Activated CD4-positive, alpha-beta memory T cell treated with anti-CD3 and anti-CD28 coated beads, Interleukin-2, amount 10 ng/mL, durations not matched to agents 7 days and 5 days (primary cell): ENCODE data around the gene MYH10. TPM values are rescaled to one million over a fixed set of nuclear protein-coding genes. Genes with fewer than 3 reads are reported as not detected.
"Not testable (repeated sequence)": the region's sequence is repeated elsewhere in the genome, so short reads cannot be mapped to it uniquely, and the experiment has no call there.

Experiments
- CTCF ChIA-PET: fragments of 350-600 bp; sonication (Branson Sonifier 250); formaldehyde crosslinking; loops from one replicate; lab custom pipeline; 2021; ENCODE audit warnings: antibody characterized with exemption, inconsistent platforms; lab: Charles Lee
- POLR2A ChIA-PET: fragments of 350-600 bp; sonication (Branson Sonifier 250); formaldehyde crosslinking; loops from one replicate; lab custom pipeline; 2021; ENCODE audit warnings: antibody characterized with exemption; lab: Charles Lee
- DNase-seq: peaks from one replicate; pipeline ENCODE4 v3.0.0-alpha.2; 2020
- H3K27ac Mint-ChIP-seq: one replicate; pipeline ENCODE4 v1.8.0; 2021; ENCODE audit warnings: mild to moderate bottlenecking, mixed read lengths
- H3K27me3 Mint-ChIP-seq: one replicate; pipeline ENCODE4 v1.8.0; 2021; ENCODE audit warnings: mixed read lengths
- H3K36me3 Mint-ChIP-seq: one replicate; pipeline ENCODE4 v1.8.0; 2021; ENCODE audit warnings: low read depth, mixed read lengths
- H3K4me1 Mint-ChIP-seq: one replicate; pipeline ENCODE4 v1.8.0; 2021; ENCODE audit warnings: mixed read lengths
- H3K4me3 Mint-ChIP-seq: one replicate; pipeline ENCODE4 v1.8.0; 2021; ENCODE audit warnings: mild to moderate bottlenecking, mixed read lengths
- H3K9me3 Mint-ChIP-seq: one replicate; pipeline ENCODE4 v1.8.0; 2021; ENCODE audit warnings: mixed read lengths
- total RNA-seq, 2 experiments: library from RNA; stranded (reverse); gene quantifications; one replicate each; pipeline ENCODE4 v1.2.3, GENCODE V29; 2021

Gene MYH10
- total RNA-seq, 2 experiments from 2014 or later, result 10.2 to 11.2 TPM

DNA sequence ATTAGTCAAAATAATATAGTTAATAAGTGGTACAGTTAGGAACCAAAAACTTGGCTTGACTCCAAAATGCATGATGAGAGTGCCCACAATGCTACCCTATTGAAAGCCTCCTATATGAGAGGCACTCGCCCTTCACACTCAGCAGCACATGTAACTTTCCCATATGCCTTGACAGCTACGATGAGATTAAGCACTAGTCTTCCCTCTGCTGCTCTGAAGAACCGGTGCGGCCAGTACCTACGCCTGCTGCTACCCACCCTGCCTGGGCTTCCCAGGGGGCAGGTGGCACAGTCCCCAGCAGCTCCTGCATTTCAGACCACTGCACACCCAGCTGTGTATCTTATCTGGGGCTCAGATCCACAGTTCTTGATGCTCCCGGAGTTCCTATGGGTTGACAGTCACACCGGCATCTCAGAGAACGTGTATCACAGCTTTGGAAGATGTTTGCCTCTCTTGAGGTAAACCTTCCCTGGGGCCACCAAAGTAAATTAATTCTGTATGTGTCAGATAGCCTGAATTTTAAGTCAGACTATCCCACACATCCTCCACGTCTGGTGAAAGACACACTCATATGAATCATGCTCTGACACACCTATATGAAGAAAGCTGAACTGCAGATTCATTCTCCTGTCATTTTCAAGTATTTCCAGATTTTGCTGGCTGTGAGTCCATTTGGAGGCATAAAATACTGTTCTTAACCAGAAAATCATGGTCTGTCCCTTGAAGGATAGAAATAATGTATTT lies 77.8 kb downstream of the MYH10 start:
- Mint-ChIP-seq H3K4me3 (no peak overlapping the region), H3K36me3 (no peaks in the 10 kb centered on the region), H3K4me1 (no peaks in the 10 kb centered on the region), H3K9me3 (no peaks in the 10 kb centered on the region), H3K27me3 (peaks cover 16% of the 10 kb centered on the region), H3K27ac (no peak overlapping the region)
- POLR2A ChIA-PET, result no interaction called here
- CTCF ChIA-PET, result interaction anchor here (1.3 kb wide), 1 partner anchor 142 kb away, joined by 4 read pairs; no protein-coding TSS in a partner anchor
- no peak for DNase-seq

DNA sequence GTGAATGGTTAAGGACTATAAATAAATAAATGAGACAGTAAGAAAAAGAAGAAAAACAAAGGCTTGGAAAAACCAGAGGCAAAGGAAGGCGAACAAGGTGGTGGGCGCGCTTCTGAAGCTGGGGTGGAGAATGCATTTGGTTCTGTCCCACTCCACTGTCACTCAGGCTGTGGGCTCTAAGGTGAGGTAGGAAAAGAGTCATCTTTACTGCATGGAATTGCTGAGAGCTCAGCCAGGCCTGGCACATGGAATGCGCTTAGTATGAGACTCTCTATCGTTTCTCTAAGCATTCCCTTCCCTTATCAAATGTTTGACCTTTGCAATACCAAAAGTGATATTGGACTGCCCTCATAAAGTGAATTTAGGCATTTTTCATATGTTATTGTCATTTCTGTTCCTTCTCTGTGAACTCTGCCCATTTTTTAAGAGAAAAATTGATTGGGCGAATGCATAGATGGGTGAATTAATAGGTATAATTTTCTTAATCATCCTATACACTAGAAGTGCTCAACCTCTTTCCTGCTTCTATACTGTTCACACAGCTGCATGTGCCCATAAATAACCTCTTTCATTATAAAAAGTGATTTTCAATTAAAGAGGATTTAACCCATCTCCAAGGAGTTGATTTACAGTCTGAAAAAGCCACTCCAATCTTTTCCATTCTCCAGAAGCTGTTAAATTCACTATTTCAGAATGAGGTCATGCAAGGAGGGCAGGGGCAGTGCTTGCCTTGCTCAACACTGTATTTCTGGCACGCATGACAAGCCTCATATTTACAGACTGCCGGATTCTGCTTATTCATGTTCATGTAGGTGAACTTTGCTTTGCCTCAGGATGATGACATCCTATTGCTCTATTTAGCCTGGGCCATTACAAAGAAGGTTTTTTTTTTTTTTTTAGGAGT lies 87.7 kb downstream of the MYH10 start:
- POLR2A ChIA-PET, result no interaction called here
- no peak overlapping the region for H3K27ac Mint-ChIP-seq
- CTCF ChIA-PET, result no interaction called here
- no peaks in the 10 kb centered on the region for H3K27me3 Mint-ChIP-seq
- no peak overlapping the region for H3K4me3 Mint-ChIP-seq
- H3K36me3 Mint-ChIP-seq, result no peaks in the 10 kb centered on the region
- DNase-seq, result no peak
- no peaks in the 10 kb centered on the region for H3K9me3 Mint-ChIP-seq
- H3K4me1 Mint-ChIP-seq, result no peaks in the 10 kb centered on the region

DNA sequence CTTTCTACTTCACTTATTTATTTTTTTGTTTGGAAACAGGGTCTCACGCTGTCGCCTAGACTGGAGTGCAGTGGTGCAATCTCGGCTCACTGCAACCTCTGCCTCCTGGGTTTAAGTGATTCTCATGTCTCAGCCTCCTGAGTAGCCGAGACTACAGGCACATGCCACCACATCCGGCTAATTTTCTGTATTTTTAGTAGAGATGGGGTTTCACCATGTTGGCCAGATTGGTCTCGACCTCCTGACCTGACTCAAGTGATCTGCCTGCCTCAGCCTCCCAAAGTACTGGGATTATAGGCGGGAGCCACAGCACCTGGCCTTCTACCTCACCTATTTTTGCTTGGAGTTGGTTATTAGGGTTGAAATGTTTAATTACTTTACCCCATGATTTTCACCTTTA lies 90.5 kb downstream of the MYH10 start:
- POLR2A ChIA-PET, H3K4me3 Mint-ChIP-seq, H3K27ac Mint-ChIP-seq, H3K4me1 Mint-ChIP-seq, H3K9me3 Mint-ChIP-seq, H3K36me3 Mint-ChIP-seq, CTCF ChIA-PET, DNase-seq, H3K27me3 Mint-ChIP-seq: not testable (repeated sequence)

DNA sequence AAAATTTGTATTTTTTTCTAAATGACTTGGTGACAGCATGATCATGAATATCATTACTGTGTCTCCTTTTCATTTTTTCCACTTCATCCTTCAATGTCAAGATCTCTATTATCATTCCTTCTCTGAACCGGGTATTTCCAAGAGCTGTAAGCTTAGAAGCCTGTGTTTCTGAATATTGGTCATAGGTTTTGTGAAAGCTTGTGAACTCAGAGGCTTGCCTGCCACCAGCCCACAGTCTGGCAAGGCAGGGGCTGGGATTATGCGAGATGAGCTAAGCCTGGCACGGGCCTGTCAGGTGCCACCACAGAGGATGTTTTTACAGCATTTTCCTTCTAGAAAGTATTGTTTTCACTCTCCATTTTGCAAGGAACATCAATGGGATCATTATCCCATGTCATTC lies 92.8 kb downstream of the MYH10 start:
- no peaks in the 10 kb centered on the region for H3K4me1 Mint-ChIP-seq
- no peak for DNase-seq
- ChIA-PET CTCF (no interaction called here), POLR2A (no interaction called here)
- no peaks in the 10 kb centered on the region for H3K36me3 Mint-ChIP-seq
- no peaks in the 10 kb centered on the region for H3K9me3 Mint-ChIP-seq
- no peaks in the 10 kb centered on the region for H3K27me3 Mint-ChIP-seq
- H3K4me3 Mint-ChIP-seq, result no peak overlapping the region
- no peak overlapping the region for H3K27ac Mint-ChIP-seq

DNA sequence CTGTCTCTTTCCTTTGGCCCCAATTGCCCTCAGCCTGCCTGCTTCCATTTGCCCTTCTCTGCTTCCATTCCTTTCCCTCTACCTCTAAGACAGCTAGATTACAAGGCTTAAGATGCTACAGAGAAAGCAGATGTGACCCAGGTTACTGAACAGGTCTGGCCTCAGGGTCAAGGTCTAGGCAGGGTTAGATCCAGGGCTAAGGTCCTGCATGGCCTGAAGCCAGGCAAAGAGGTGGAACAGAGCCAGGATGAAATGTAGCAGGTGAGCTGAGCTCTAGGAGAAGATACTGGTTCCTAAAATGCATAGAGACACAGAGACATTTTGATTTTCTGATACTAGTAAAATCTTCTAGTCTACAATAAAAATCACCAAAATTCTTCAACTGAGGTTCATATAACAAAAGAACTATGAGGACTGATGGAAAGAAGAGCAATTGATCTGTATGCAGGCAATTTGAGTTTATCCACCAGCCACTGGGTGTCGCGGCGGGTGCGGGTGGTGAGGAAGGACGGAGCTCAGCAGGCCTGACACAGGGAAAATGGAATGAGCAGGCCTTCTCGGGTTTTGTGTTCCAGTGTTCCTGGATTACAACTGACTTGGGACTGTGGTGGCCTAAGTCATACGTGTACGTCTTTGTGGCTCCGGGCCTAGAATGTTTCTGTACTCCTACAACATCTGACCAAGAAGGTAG lies 95.9 kb downstream of the MYH10 start:
- no peaks in the 10 kb centered on the region for H3K9me3 Mint-ChIP-seq
- no peaks in the 10 kb centered on the region for H3K4me1 Mint-ChIP-seq
- H3K4me3 Mint-ChIP-seq, result no peak overlapping the region
- ChIA-PET CTCF (no interaction called here), POLR2A (no interaction called here)
- DNase-seq, result no peak
- H3K27ac Mint-ChIP-seq, result no peak overlapping the region
- no peaks in the 10 kb centered on the region for H3K27me3 Mint-ChIP-seq
- no peaks in the 10 kb centered on the region for H3K36me3 Mint-ChIP-seq

DNA sequence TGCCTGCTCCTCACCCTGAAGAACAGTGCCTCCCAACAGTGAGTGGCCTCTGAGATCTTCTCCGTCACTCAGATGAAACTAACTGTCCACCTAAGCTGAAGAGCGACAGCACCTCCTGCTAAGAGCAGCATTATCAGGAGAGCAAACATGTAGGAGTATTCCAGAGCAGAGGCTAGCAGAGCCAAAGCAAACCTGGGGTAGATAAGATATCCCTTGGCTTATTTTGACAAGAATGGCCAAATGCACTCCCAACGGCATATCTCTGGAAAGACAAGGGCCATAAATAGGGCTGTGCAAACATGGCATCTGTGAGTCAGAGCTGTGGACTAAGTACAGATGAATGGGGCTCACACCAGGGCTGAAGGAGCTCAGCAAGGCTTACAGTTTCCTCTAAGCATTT lies 98.5 kb downstream of the MYH10 start:
- POLR2A ChIA-PET, result no interaction called here
- Mint-ChIP-seq H3K27me3 (no peaks in the 10 kb centered on the region), H3K4me1 (no peaks in the 10 kb centered on the region), H3K36me3 (no peaks in the 10 kb centered on the region), H3K27ac (no peak overlapping the region), H3K4me3 (no peak overlapping the region), H3K9me3 (no peaks in the 10 kb centered on the region)
- CTCF ChIA-PET, result no interaction called here
- no peak for DNase-seq

DNA sequence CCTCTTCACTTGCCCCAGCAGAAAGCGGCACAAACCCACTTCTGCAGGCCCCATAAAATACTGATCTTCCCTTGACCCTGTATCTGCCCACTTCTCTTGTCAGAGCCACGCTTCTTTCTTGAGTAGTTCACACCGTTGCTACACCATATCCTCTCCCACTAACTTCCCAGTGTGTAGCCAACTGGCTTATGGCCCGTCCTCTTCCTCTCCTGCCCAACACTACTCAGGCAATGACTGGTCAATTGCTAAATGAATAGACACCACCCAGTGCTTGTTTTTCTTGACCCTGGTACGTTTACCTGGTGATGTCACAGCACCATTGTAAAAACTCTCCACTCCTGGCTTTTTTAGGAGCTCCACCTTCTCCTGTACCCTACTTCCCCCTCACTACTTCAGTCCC lies 107.9 kb downstream of the MYH10 start:
- Mint-ChIP-seq H3K4me3 (no peak overlapping the region), H3K36me3 (peaks cover 2% of the 10 kb centered on the region), H3K27ac (no peak overlapping the region), H3K4me1 (no peaks in the 10 kb centered on the region), H3K9me3 (no peaks in the 10 kb centered on the region), H3K27me3 (no peaks in the 10 kb centered on the region)
- CTCF ChIA-PET, result no interaction called here
- POLR2A ChIA-PET, result no interaction called here
- DNase-seq, result no peak

DNA sequence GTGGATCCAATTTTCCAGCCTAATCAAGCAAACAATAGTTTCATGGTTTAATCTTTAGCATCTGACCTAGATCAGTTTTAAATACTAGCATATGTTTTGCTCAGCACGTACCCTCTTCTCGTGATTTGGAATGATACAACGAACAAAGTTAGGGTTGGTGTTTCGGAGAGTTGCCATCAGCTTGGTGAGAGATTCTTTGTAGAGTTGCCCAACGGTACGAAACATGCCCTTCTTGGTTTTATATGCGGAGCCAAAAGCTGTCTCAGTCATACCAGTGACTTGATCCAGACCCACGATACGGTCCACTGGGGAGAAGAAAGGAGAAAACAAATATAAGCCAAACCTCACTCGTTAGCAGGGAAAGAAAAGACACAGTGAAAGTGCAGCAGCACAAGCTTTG lies 109.5 kb downstream of the MYH10 start:
- CTCF ChIA-PET, result no interaction called here

DNA sequence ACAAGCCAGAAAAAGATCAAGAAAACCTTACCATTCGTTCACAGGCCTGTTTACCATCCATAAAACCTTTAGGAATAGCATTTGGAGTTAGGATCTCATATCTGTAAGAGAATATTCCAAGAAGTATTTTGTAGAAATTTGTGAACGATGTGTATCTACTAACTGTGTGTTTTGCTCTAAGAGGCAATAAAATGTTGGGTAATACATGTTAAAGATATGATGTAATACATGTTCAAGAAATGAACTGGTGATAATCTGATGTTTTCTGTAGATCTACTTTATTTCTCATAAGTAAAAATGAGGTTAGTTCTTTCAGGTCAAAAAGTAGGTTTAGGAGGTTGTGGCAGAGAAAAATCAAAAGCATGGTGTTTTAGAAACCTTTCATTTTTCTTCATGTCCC lies 111.7 kb downstream of the MYH10 start:
- Mint-ChIP-seq H3K9me3 (no peaks in the 10 kb centered on the region), H3K36me3 (peaks cover 4% of the 10 kb centered on the region), H3K4me3 (no peak overlapping the region), H3K27me3 (no peaks in the 10 kb centered on the region), H3K4me1 (no peaks in the 10 kb centered on the region), H3K27ac (no peak overlapping the region)
- POLR2A ChIA-PET, result no interaction called here
- CTCF ChIA-PET, result no interaction called here
- DNase-seq, result no peak

More for the DNA sequence above, 109.5 kb downstream of the MYH10 start:
- Mint-ChIP-seq H3K36me3 (peaks cover 4% of the 10 kb centered on the region), H3K27ac (no peak overlapping the region), H3K4me1 (no peaks in the 10 kb centered on the region), H3K9me3 (no peaks in the 10 kb centered on the region), H3K4me3 (no peak overlapping the region), H3K27me3 (no peaks in the 10 kb centered on the region)
- DNase-seq, result no peak
- POLR2A ChIA-PET, result no interaction called here

DNA sequence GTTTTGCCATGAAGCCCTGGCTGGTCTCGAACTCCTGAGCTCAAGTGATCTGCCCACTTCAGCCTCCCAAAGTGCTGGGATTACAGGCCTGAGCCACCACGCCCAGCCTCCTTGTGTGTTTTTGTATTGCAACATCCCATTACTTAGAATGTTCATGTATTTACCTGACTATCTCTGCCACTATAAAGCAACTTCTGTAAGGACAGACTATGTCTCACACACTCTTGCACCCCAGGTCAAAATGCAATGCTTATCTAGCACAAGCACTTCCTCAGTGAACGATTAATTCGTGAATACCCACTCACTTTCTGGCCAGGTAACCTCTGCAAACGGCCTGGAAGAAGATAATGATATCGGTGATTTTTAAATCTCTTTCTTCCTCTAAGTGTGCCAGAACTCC lies 112.2 kb downstream of the MYH10 start:
- ChIA-PET CTCF (no interaction called here), POLR2A (no interaction called here)
- Mint-ChIP-seq H3K4me1 (no peaks in the 10 kb centered on the region), H3K9me3 (no peaks in the 10 kb centered on the region), H3K27me3 (no peaks in the 10 kb centered on the region), H3K4me3 (no peak overlapping the region), H3K27ac (no peak overlapping the region), H3K36me3 (peaks cover 4% of the 10 kb centered on the region)
- DNase-seq, result no peak

DNA sequence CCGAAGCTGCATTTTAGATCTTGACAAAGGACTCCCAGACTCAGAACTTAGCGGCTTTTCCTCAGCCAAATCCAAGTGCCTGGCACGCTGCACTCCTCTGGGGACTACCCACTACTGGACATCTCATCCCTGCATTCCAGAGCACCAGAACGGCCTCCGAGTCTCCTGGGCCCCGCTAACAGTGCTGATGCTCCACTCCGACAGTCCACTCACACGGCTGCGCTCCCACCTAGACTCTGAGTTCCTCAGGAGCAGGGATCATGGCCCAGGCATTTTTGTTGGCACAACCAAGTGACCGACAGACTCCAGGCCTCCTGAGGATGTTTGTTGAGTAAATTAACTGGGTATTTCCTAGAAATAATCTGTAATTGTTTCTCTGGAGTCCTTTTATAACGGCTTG lies 115.7 kb downstream of the MYH10 start:
- H3K4me1 Mint-ChIP-seq, result no peaks in the 10 kb centered on the region
- CTCF ChIA-PET, result no interaction called here
- H3K27ac Mint-ChIP-seq, result no peak overlapping the region
- no peaks in the 10 kb centered on the region for H3K9me3 Mint-ChIP-seq
- H3K4me3 Mint-ChIP-seq, result no peak overlapping the region
- DNase-seq, result no peak
- H3K36me3 Mint-ChIP-seq, result peaks cover 4% of the 10 kb centered on the region
- POLR2A ChIA-PET, result no interaction called here
- no peaks in the 10 kb centered on the region for H3K27me3 Mint-ChIP-seq

DNA sequence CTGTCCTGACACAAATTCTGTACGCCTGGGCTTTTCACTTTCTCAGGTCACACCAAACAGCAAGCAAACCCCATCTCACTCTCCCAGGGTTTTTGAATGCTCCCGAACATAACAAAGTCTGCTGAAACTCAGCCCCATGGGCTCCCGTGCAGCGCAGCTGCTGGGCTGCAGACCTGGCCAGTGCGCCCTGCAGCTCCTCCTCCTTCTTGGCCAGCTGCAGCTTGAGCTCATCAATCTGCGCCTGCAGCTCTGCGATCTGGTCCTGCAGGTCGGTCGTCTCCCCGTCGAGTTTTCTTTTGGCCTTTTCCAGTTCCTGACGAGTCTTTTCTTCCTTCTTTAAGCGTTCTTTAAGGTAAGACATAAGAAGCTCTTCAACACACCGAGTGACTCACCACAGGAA lies 124.4 kb downstream of the MYH10 start:
- no peak for DNase-seq
- Mint-ChIP-seq H3K27me3 (no peaks in the 10 kb centered on the region), H3K36me3 (no peaks in the 10 kb centered on the region), H3K27ac (no peak overlapping the region), H3K4me3 (no peak overlapping the region), H3K4me1 (no peaks in the 10 kb centered on the region), H3K9me3 (no peaks in the 10 kb centered on the region)
- ChIA-PET CTCF (no interaction called here), POLR2A (no interaction called here)

DNA sequence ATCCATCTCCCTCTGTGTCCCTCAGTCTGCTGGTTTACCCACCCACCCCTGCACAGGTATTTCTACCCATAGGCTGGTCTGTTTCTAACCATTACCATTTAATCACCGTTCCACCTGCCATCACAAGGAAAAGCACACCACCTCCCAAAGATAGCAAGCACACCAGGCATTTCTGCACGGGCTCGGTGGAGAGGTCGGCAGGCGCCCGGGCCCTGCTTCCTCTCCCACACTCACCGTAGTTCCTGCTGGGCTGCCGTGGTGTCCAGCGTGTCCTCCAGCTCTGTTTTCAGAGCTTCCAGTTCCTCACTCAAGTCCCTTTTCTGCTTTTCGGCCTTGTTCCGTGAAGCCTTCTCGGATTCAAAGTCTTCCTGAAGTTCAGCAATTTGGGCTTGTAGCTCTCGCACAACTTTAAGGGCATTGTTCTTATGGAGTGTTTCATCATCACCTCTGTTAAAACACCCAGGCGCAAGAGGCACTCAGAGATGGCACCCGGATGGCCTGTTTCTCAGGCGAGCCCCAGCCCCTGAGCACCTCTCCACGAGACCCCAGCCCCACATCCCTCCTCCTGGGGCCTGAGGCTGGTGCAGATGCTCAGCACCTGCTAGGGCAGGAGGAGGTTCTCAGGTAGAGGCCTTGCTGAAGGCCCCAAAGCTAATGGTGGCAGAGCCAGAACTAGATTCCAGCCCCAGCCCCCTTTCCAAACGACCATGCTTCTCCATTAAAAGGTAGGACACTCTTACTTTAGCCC lies 125.9 kb downstream of the MYH10 start:
- Mint-ChIP-seq H3K4me1 (no peaks in the 10 kb centered on the region), H3K4me3 (no peak overlapping the region), H3K36me3 (no peaks in the 10 kb centered on the region), H3K9me3 (no peaks in the 10 kb centered on the region), H3K27ac (no peak overlapping the region), H3K27me3 (no peaks in the 10 kb centered on the region)
- no peak for DNase-seq
- CTCF ChIA-PET, result no interaction called here
- POLR2A ChIA-PET, result no interaction called here
